H1 (cell line): Measurements from ENCODE around the gene SGPP2.

Experiments
- ATF3 ChIP-seq: IDR thresholded peaks from 2 replicates; pipeline ENCODE4 v1.6.1; 2011; ENCODE audit warnings: low read depth, mild to moderate bottlenecking, low read length; ENCODE audit not compliant: insufficient read depth
- CHD2 ChIP-seq: IDR thresholded peaks from 2 replicates; pipeline ENCODE4 v1.6.1; 2012; ENCODE audit warnings: low read length, improper control_type of control experiment
- CTCF ChIP-seq, 3 experiments: IDR thresholded peaks; 1 replicate in 2 of 3; 2 replicates in 1 of 3; pipeline versions ENCODE4 v1.5.1 to v1.6.1; 2011; ENCODE audit warnings: low read length in 3 of 3, mild to moderate bottlenecking in 3 of 3, inconsistent platforms in 2 of 3, low read depth in 1 of 3, moderate library complexity in 1 of 3; ENCODE audit not compliant: insufficient read depth in 1 of 3; ENCODE audit errors: control extremely low read depth in 1 of 3
- EZH2 ChIP-seq: fragments of 200-600 bp; sonication (generic); IDR thresholded peaks from 2 replicates; pipeline ENCODE4 v1.7.1; 2012; ENCODE audit warnings: low read depth, mild to moderate bottlenecking, moderate library complexity, low read length, inconsistent platforms; ENCODE audit not compliant: severe bottlenecking
- GABPA ChIP-seq: IDR thresholded peaks from 2 replicates; pipeline ENCODE4 v1.6.1; 2011; ENCODE audit warnings: mild to moderate bottlenecking, low read length, moderate library complexity, borderline replicate concordance; ENCODE audit not compliant: insufficient read depth
- HDAC2 ChIP-seq, 2 experiments: fragments of 300-600 bp in 1 of 2; sonication (generic) in 1 of 2; IDR thresholded peaks; 2 replicates each; pipeline ENCODE4 v1.6.1; 2011 to 2012; ENCODE audit warnings: low read depth in 2 of 2, low read length in 2 of 2, mild to moderate bottlenecking in 2 of 2, moderate library complexity in 2 of 2, borderline replicate concordance in 1 of 2, inconsistent platforms in 1 of 2
- HDAC6 ChIP-seq: IDR thresholded peaks from one replicate; pipeline ENCODE4 v1.7.1; 2012; ENCODE audit warnings: low read depth, mild to moderate bottlenecking, inconsistent platforms, low read length, moderate library complexity
- MAX ChIP-seq: IDR thresholded peaks from 2 replicates; pipeline ENCODE4 v1.6.1; 2012; ENCODE audit warnings: inconsistent platforms
- NRF1 ChIP-seq: IDR thresholded peaks from 2 replicates; pipeline ENCODE4 v1.6.1; 2011; ENCODE audit warnings: mild to moderate bottlenecking, low read depth, low read length, improper control_type of control experiment
- PHF8 ChIP-seq: fragments of 200-600 bp; sonication (generic); conservative IDR thresholded peaks from 2 replicates; pipeline ENCODE4 v1.7.1; 2012; ENCODE audit warnings: low read depth, mild to moderate bottlenecking, inconsistent platforms, low read length, moderate library complexity
- POLR2A ChIP-seq, 2 experiments: IDR thresholded peaks; 1 replicate in 1 of 2; 2 replicates in 1 of 2; pipeline ENCODE4 v1.6.1; 2011; ENCODE audit warnings: low read depth in 2 of 2, low read length in 2 of 2, mild to moderate bottlenecking in 2 of 2; ENCODE audit errors: control extremely low read depth in 1 of 2
- RAD21 ChIP-seq, 2 experiments: IDR thresholded peaks in 1 of 2; conservative IDR thresholded peaks in 1 of 2; 2 replicates each; pipeline ENCODE4 v1.6.1; 2011; ENCODE audit warnings: low read depth in 2 of 2, low read length in 2 of 2, improper control_type of control experiment in 1 of 2, inconsistent platforms in 1 of 2, mild to moderate bottlenecking in 1 of 2, moderate library complexity in 1 of 2
- RNF2 ChIP-seq: fragments of 200-900, 300-1000 bp; sonication (generic); IDR thresholded peaks from 2 replicates; pipeline ENCODE4 v1.7.1; 2016; ENCODE audit warnings: borderline replicate concordance, low read depth, mild to moderate bottlenecking, antibody characterized with exemption, low read length; ENCODE audit not compliant: poor library complexity, severe bottlenecking; ENCODE audit errors: missing control alignments
- TCF12 ChIP-seq: IDR thresholded peaks from 2 replicates; pipeline ENCODE4 v1.6.1; 2011; ENCODE audit warnings: low read depth, mild to moderate bottlenecking, low read length

- TF ChIP-seq ATF3 (no peak), POLR2A (IDR thresholded peaks at IDR 0.05; ENCODE audit: control extremely low read depth in 1 of 2, low read depth in 2 of 2, low read length in 2 of 2) (no peak), CTCF (IDR thresholded peaks at IDR 0.05; ENCODE audit: control extremely low read depth in 1 of 3, insufficient read depth in 1 of 3, low read depth in 1 of 3, low read length in 3 of 3) (no peak), RNF2 (no peak), MAX (no peak), RAD21 (IDR thresholded peaks at IDR 0.05 in 1 of 2, conservative IDR thresholded peaks at IDR 0.05 in 1 of 2; ENCODE audit: low read depth in 2 of 2, low read length in 2 of 2) (no peak), PHF8 (no peak), HDAC6 (no peak), EZH2 (no peak), TCF12 (no peak), HDAC2 (IDR thresholded peaks at IDR 0.05; ENCODE audit: borderline replicate concordance in 1 of 2, low read depth in 2 of 2, low read length in 2 of 2) (no peak), CHD2 (no peak), GABPA (no peak), NRF1 (no peak)
Measured at GRCh38 chr2:222456479-222457077, 32.2 kb downstream of the SGPP2 start.
